GM21515 (cell line): ENCODE results near the gene GPR101.
A peak's percentile ranks its signal among the peaks of the same experiment; 100 is the strongest.

Experiments used
- ATAC-seq: cut with Tn5 transposase; IDR thresholded peaks from one replicate; pipeline ENCODE4 v1.9.1; 2021; ENCODE audit not compliant: unreplicated experiment

The GPR101 gene, protein sequence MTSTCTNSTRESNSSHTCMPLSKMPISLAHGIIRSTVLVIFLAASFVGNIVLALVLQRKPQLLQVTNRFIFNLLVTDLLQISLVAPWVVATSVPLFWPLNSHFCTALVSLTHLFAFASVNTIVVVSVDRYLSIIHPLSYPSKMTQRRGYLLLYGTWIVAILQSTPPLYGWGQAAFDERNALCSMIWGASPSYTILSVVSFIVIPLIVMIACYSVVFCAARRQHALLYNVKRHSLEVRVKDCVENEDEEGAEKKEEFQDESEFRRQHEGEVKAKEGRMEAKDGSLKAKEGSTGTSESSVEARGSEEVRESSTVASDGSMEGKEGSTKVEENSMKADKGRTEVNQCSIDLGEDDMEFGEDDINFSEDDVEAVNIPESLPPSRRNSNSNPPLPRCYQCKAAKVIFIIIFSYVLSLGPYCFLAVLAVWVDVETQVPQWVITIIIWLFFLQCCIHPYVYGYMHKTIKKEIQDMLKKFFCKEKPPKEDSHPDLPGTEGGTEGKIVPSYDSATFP

DNA sequence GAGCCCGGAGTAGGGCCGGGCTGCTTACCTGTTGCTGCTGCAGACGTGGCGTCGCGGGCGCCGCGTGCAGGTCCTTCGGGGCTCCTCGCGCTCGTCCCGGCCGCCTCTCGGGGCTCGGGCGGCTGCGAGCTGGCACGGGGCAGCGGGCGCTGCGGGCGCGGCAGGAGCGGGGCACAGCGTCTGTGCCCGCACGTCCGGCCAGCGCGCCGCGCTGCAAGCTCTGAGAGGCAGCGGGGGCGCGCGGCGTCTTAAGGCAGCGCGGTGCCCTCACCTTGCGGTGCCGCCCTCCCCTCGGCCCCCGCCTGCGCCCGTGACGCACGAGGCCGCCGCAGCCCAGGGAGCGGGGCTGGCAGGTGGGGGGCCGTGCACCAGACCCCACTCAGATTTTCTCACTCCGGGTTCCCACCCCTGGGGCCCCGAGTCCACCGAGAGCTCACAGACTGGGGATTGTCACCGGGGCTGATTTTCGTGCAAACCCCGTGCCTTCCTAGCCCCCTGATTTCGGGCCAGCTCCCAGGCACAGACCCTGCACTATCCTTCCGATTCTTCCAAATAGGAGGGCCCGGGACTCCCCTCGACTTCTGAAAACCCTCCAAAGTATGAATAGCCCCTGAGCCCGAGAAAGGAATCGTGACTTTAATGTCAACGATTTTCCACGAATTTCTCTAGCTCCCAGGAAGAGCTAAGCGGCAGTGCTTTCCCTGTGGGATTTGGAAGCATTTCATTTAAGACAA lies at the start of gene GPR101:
GPR101 (minus strand) TSS at position 222 of the 734 bp plus-strand sequence. CDS start 2,321 bp downstream, outside the sequence.
- no peak for ATAC-seq

DNA sequence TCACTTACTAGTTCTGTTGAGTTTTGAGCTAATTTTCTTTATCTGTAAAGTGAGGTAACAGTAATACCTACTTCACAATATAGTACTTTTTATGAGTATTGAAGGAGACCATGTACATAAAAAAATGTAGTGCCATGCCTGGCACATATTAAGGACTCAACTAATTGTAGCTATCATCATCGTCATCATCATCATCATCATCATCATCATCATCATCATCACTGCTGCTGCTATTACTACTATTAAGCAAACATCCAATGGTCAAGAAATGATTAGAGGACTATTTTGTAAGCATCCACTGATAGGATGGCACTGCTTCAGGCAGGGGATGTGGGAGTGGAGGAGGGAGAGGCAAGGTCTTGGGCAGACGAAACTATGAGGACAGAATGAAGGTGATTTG lies 47.4 kb upstream of the GPR101 start:
- ATAC-seq: no peak

DNA sequence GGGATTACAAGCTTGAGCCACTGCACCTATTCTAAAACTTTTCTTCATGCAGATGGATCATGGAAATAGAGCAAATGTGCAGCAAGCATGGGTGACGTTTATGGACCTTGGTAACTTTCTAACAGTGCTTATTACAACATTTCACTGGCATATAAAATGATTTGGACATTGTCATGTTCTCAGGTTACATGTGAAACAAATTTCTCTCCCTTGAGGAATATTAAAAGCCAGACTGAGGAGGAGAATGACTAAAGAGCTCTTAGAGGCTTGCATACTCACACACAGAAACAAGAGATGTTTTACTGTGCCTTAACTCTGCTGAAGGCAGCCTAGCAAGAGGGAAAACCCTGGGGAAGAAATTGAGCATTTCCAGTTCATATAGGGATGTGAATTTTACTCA lies 38.6 kb upstream of the GPR101 start:
- ATAC-seq: no peak

DNA sequence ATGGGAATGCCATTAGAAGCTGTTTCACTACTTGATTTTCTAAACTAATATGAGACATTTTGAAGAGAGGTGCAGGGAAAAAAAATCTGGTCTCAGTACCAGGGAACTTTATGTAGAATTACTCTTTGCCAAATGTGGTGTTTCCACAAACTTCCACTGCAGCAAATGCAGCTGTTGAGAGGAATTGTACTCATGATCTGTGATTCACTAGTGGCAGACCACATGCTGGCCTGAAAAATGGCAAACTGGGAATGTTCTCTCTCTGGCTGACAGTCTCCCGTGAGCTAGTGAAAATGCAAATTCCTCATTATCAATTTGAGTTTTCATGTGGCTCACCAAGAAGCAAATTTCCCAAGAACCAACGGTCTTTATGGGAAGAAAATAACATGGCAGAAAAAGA lies 37.8 kb upstream of the GPR101 start:
- ATAC-seq: no peak

DNA sequence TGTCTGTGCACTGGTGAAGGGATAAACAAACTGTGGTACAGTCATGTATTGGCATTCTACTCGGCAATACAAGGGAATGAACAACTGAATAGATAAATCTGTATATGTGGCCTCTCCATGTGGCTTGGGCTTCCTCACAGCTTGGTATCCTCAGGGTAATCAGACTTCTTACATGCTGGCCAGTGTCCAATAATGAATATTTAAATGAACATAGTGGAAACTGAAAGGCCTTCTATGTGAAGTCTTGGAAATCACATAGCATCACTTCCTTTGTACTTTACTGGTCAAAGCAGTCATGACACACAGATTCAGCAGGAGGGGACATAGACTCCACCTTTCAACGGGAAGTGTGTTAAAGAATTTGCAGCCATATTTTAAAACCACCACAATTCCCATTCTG lies 33.4 kb upstream of the GPR101 start:
- ATAC-seq: no peak

DNA sequence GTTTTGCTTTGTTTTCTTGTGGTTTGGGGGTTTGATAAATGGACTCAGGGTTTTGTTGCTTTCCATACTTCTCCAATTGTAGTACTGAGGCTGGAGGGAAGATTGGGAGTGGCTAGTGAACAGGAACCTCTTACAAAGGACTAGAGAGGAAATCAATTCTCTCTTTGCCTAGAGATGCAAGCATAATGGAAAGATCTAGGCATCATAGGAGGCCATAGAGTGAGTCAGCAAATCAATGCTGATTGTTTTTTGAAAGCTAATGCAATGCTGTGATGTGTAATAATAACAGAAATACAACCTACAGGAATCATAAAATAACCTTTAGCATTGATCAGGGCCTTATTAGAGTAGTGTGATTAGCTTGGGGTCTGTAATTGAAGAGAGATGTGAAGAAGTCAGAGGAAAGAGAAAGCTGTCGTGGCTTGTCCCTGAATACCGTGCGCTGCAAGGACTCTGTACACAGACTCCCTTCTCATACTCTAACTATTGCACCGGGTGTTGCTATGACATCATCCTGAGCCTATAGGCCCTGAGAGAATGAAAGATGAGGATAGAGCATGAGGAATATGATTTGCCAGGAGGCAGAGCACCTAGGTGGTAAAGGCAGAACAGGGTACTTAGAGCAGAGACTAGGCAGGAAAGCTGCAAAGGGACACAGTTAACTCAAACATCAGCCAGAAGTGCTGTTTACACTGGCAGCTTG lies 29.3 kb upstream of the GPR101 start:
- no peak for ATAC-seq

DNA sequence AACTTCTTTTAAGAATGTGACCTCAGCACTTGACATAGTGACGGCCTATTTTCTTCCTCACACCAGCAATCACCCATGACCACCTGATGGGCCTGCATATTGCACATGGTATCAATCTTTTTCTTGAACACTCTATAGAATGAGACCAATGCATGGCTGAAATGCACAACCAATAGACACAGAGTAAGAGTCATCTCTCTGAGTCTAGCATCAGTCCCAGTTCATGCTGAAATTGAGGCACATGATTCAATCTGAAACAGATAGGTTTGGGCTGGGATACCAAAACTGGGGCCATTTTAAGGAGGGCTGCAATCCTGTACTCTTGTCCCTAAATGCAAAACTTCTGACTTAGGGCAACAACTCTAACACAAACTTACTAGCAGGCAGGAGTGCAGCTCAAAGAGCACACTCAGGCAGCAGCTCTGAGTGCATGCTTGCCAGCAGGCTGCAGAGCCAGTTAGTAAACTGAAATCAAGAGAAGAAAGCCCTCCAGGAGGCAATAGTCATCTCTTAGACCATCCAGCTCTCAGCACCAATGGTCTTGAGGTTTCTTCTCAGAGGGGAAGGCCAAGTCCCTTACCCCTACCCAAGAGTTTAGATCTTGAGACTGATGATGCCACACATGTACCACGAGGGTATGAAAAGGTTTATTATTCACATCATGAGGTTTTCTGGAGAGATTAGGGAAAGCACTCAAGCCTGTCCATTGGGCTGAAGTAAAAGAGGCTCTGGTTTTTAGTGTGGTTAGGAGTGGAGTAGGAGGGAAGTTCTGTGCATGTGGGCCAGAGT lies 24.7 kb upstream of the GPR101 start:
- no peak for ATAC-seq

DNA sequence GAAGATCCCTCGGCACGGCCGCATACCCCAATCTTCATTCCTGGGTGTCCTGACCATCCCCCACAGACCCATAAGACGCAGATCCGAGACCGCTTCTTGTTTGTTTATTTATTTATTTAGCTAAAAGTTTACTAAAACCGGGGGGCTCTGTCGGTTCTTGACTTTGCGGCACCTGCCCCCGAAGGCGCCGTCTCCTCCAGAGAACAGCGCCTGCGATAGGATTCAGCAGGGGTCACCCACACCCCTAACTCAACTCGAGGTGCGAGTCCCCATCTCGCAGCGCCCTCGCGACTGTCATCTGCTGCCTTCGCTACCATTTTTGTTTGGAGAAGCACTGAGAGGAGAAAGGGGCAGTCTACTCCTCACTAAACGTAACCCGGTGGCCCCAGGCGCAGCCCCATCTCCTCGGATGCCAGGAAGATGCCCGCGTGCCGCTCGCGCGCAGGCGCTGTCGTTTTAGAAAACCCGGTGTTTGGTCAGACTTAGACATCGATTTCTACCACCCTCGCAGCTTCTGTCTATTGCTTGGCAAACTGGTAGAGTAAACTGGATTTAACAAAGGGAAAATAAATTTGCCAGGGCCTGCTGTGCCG lies 18.9 kb upstream of the GPR101 start:
- no peak for ATAC-seq

DNA sequence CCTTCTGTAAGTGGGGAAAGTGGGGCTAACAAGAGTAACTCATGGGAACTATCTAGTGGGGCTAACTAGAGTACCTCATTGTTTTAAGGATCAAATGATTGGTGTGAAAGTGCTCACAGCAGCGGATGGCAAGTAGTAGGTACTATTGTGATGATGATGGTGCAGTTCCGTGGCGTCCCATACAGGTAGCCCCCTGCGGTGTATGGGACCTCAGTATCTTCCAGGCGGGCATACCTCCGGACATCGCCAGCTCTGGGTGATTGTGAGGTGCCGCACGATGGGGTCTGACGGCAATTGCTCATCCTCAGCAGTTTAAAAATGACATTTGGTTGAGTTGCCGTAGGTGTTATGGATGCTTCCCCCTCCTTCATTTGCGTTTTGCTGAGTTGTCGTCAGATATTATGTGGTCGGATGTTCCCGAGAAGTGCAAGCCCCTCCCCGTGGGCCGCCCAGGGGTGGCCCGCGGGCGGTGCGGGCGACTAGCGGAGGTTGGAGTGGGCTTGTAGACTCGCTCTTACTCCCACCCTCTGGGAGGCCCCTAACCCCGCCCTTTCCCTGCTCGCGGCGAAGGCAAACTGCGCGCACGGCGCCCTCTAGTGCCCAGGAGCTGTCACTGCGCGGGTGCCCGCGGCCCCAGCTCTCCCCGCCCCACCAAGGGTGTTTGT lies 18.3 kb upstream of the GPR101 start:
- ATAC-seq: peak; percentile 98

DNA sequence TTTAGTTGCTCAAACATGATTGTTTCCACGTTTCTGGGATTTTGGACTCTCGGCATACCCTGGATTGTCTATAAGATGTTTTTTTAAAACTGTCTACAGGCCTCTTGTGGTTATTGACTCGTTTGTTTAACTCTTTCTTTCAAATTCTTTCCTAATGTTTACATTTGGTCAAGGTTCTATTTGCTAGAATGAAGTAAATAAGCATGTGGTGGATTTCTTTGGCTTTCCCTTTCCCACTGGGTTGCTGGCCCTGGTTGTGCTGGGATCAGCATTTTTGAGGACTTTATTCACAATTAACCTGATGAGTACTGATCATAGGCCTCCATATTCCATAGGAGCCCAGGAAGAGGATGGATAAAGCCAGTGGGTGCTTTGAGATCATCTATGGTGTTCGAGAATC lies 11.1 kb upstream of the GPR101 start:
- no peak for ATAC-seq

DNA sequence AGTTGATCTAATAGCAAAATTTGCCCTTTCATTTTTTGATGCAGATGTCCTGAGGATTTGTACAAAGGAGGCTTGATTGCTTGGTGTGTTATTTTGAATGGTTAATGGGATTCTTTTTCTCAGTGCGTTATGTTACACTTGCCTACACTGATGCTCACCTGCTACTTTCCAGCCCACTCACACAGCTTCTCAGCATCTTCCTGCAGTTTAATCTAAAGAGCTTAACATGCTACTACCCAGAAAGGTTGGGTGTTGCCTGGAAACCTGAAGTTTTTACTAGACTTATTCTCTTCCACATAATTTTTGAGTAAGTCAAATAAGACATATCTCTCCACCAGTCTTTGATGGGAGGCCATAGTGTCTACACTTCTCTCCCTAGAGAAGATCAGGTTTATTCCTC lies 9.9 kb upstream of the GPR101 start:
- no peak for ATAC-seq

DNA sequence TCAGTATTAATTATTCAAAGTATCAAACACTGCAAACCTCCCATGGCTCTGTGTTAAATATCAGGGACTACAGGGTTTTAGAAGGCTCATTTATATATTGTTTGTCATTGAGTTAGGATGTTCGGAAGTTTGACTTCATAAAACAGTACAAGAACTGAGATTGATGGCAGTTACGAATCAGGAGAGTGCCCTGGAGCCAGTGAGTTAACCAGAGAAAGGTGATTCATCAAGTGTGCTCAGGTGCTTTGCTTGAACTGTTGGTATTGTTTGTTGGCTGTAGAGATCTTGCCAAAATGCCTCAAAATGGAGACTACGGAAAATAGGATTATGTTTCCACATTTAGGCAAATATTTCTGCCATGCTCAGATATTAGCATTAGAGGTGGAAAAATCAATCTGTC lies 7.5 kb upstream of the GPR101 start:
- ATAC-seq: no peak

DNA sequence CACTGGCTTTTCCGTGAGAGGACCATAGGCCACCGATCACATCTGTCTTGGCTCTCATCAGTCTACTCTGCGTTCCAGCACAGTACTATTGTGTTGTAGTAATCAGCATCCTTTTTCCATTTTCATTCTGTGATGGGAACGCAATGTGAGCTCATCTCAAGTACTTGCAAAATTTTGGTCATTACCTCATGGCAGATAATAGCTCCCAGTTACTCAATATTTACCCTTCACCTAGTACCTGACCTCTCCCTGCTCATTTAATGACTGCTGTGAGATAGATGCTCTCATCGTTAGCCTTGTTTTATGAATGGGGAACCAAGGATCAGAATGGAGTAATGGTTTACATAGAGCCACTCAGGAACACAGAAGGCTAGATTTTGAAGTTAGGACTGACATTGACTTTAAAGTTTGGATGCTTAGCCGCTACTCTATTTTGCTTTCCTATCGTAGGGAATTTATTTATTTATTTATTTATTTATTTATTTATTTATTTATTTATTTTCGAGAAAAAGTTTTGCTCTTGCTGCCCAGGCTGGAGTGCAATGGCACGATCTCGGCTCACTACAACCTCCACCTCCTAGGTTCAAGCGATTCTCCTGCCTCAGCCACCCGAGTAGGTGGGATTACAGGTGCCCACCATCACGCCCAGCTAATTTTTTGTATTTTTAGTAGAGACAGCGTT lies 6.5 kb upstream of the GPR101 start:
- no peak for ATAC-seq

DNA sequence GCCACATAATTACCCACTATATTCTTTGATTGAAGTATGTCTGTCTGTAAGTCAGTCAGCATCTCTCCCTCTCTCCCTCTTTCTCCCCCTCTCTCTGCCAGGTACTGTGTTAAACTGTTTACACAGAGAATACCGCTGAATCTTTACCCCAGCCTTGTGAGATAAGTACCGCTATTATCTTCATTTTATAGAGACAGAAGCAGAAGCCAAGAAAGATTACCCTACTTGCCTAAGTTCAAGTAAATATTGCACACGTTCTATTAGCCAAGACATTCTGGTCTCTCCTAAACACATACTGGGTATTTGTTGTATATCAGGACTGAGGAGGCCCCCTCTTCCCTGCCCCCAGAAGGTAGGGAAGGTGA lies 695 bp upstream of the GPR101 start:
- no peak for ATAC-seq

DNA sequence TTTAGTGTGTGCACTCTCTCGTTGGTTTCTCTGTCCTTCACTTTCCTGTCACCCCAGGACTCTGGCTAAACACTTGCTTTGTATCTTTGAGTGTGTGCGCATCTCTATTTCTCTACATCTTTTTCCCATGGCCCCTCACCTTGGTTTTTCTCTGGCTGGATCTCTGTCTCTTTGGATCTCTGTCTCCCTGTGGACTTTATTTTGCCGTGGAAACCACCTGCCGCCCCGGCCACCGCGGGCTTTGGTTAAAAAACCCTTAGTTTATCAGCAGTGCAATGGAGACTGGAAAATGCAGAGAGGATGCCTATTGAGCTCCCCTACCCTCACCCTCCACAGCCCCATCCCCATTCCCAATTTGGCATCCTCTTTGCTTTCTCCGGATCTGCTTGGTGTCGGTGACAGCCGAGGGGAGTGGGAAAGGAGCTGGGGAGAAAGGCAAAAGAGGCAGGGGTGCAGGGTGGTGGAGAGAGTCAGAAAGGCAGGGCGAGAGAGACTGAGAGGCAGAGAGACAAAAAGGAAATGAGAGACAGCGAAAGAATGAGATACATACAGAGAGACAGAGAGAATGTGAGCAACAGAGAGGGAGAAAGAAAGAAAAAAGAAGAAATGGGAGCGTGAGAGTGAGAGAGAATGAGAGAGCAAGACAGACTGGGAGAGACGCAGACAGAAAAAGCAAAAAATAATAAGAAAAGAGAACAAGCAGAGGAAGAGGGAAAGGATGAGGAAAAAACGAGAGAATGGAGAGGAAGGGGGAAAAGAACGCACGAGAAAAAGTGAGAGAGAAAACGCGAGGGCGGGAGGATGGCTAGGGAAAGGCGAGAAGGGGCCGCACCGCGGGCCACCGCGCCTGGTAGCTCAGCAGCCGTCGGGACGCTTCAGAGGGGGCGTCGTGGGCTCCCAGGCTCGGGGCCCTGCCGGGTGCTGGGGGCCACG lies 688 bp downstream of the GPR101 start:
- ATAC-seq: no peak

DNA sequence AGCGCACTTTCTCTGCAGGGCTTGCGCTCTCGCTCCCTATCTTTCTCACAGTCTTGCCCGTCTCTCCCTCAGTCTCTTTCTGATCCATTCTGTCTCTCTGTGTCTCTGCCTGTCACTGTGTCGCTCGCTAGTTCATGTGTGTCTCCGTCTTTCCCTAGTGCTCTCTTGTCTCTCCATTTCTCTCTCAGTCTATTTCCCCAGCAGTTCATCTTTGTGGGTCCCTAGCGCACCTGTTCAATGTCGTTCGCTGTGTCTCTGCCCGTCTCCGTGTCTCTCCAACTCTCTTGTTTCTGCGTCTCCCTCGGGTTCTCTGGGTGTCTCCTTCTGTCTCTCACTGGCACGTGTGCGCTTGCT lies 1.5 kb downstream of the GPR101 start:
- peak; percentile 45 for ATAC-seq

DNA sequence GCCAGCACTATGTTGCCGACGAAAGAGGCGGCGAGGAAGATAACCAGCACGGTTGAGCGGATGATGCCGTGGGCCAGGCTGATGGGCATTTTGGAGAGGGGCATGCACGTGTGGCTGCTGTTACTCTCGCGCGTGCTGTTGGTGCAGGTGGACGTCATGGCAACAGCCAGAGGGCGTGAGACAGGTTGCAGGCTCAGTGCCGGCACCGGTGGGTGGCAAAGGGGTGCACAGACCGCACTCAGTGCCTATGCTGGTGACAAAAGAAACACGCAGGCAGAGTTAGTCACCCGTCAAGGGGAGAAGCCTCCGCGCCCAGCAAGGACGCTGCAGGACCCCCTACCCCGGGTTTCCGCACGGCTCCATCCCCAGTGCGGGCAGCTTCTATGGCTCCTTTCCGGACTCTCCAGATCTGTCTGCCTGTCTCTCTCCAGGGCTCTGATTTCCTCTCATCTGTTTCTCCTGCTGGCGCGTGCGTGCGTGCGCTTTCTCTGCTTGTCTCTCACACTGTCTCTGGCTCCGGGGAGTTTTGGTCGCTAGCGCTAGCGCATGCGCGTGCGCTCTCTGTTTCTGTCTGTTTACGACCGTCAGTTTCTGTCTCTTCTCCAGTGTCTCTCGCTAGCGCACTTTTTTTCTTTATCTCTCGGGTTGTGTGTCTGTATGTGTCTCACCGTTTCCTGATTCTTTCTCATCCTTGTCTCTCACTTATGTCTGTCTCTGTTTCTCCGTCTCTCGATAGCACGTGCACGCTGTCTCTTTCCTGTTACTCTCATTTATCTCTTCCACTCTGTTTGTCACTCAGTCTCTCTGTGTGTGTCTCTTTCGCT lies 2.1 kb downstream of the GPR101 start:
- peak; percentile 92 for ATAC-seq

DNA sequence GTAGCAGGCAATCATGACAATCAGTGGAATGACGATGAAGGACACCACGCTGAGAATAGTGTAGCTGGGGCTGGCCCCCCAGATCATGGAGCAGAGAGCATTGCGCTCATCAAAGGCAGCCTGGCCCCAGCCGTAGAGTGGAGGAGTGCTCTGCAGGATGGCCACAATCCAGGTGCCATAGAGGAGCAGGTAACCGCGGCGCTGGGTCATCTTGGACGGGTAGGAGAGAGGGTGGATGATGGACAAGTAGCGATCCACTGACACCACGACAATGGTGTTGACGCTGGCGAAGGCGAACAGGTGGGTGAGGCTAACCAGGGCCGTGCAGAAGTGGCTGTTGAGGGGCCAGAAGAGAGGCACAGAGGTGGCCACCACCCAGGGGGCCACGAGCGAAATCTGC lies 2.8 kb downstream of the GPR101 start:
- no peak for ATAC-seq
